Activated CD4-positive, alpha-beta T cell treated with anti-CD3 and anti-CD28 coated beads, Interleukin-2, amount 50 U/mL, for 16 hours (primary cell): ENCODE results near the gene SERTM2.
"Not testable (repeated sequence)": the region's sequence is repeated elsewhere in the genome, so short reads cannot be mapped to it uniquely, and the experiment has no call there.

ENCODE experiments used
- DNase-seq: peaks from one replicate; pipeline ENCODE4 v3.0.0-alpha.2; 2020

The SERTM2 gene

GRCh38 chrX:111511477-111511876, at the start of gene SERTM2:
Gene SERTM2, plus strand, starts transcription at chrX:111511645. Its CDS starts 7,213 bp downstream, at chrX:111518858.
- DNase-seq = no peak

- no peak for DNase-seq
Observed at GRCh38 chrX:111465669-111466068, 45.8 kb upstream of the SERTM2 start.

- no peak for DNase-seq
Observed at GRCh38 chrX:111467896-111468295, 43.5 kb upstream of the SERTM2 start.

- DNase-seq = no peak
Observed at GRCh38 chrX:111470681-111471403, 40.6 kb upstream of the SERTM2 start.

GRCh38 chrX:111481896-111482295, 29.5 kb upstream of the SERTM2 start:
- DNase-seq = no peak

GRCh38 chrX:111483135-111483534, 28.3 kb upstream of the SERTM2 start:
- DNase-seq = no peak

- no peak for DNase-seq
Observed at GRCh38 chrX:111483881-111484280, 27.6 kb upstream of the SERTM2 start.

GRCh38 chrX:111490688-111491087, 20.8 kb upstream of the SERTM2 start:
- no peak for DNase-seq

- DNase-seq = no peak
Observed at GRCh38 chrX:111492085-111492484, 19.4 kb upstream of the SERTM2 start.

- DNase-seq = no peak
Observed at GRCh38 chrX:111498538-111499103, 12.8 kb upstream of the SERTM2 start.

GRCh38 chrX:111503485-111503993, 7.9 kb upstream of the SERTM2 start:
- no peak for DNase-seq

- no peak for DNase-seq
Observed at GRCh38 chrX:111504941-111505340, 6.5 kb upstream of the SERTM2 start.

GRCh38 chrX:111505783-111506182, 5.7 kb upstream of the SERTM2 start:
- no peak for DNase-seq

GRCh38 chrX:111506826-111507225, 4.6 kb upstream of the SERTM2 start:
- DNase-seq = no peak

GRCh38 chrX:111507933-111508332, 3.5 kb upstream of the SERTM2 start:
- DNase-seq = no peak

GRCh38 chrX:111515298-111515697, 3.9 kb downstream of the SERTM2 start:
- DNase-seq = no peak

GRCh38 chrX:111518667-111519066, 7.2 kb downstream of the SERTM2 start:
- no peak for DNase-seq

- DNase-seq = peak; percentile 1
Observed at GRCh38 chrX:111519215-111519614, 7.8 kb downstream of the SERTM2 start.

- DNase-seq = no peak
Observed at GRCh38 chrX:111520506-111520905, 9.1 kb downstream of the SERTM2 start.

GRCh38 chrX:111521169-111521568, 9.7 kb downstream of the SERTM2 start:
- DNase-seq = no peak

GRCh38 chrX:111543212-111543741, 31.8 kb downstream of the SERTM2 start:
- no peak for DNase-seq

GRCh38 chrX:111549235-111549634, 37.8 kb downstream of the SERTM2 start:
- not testable (repeated sequence) for DNase-seq

GRCh38 chrX:111555406-111555958, 44.0 kb downstream of the SERTM2 start:
- no peak for DNase-seq

GRCh38 chrX:111560801-111561200, 49.4 kb downstream of the SERTM2 start:
- DNase-seq = no peak
